IMR-90 (cell line): Measurements from ENCODE around the gene FFAR1.

Experiments
- CTCF ChIP-seq: conservative IDR thresholded peaks from 2 replicates; pipeline ENCODE4 v1.5.1; 2012; ENCODE audit warnings: mild to moderate bottlenecking, low read depth, low read length, improper control_type of control experiment
- MAFK ChIP-seq: IDR thresholded peaks from 2 replicates; pipeline ENCODE4 v1.6.1; 2012; ENCODE audit warnings: low read depth, low read length, improper control_type of control experiment
- POLR2A ChIP-seq: IDR thresholded peaks from 2 replicates; pipeline ENCODE4 v1.6.1; 2012; ENCODE audit warnings: mild to moderate bottlenecking, low read depth, low read length
- RAD21 ChIP-seq: IDR thresholded peaks from 2 replicates; pipeline ENCODE4 v1.6.1; 2012; ENCODE audit warnings: low read length, improper control_type of control experiment

GRCh38 chr19:35392742-35393715, 45.3 kb downstream of the FFAR1 start:
- TF ChIP-seq CTCF (no peak), RAD21 (no peak), MAFK (no peak), POLR2A (no peak)
